ENCODE measurements around the gene WNT7B.

DNA sequence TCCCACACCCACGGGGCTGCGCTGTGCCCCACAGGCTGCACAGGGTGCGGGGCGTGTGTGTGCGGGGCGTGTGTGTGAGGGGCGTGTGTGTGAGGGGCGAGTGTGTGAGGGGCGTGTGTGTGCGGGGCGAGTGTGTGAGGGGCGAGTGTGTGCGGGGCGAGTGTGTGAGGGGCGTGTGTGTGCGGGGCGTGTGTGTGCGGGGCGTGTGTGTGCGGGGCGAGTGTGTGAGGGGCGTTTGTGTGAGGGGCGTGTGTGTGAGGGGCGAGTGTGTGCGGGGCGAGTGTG lies 86.7 kb downstream of the WNT7B start:
- TF ChIP-seq CTCF (IDR thresholded peaks at IDR 0.05) = no peak
- no peak for TF ChIP-seq POLR2AphosphoS5 (IDR thresholded peaks at IDR 0.05)
